Inflammatory macrophage treated with lipopolysaccharide for 1 hour (primary cell): ENCODE measurements around the gene ZNF77.
"Not testable (repeated sequence)": the region's sequence is repeated elsewhere in the genome, so short reads cannot be mapped to it uniquely, and the experiment has no call there.

Source experiments
- DNase-seq, 2 donors: peaks; one replicate each; pipeline ENCODE4 v3.0.0-alpha.2; 2020 to 2022

Gene ZNF77

DNA sequence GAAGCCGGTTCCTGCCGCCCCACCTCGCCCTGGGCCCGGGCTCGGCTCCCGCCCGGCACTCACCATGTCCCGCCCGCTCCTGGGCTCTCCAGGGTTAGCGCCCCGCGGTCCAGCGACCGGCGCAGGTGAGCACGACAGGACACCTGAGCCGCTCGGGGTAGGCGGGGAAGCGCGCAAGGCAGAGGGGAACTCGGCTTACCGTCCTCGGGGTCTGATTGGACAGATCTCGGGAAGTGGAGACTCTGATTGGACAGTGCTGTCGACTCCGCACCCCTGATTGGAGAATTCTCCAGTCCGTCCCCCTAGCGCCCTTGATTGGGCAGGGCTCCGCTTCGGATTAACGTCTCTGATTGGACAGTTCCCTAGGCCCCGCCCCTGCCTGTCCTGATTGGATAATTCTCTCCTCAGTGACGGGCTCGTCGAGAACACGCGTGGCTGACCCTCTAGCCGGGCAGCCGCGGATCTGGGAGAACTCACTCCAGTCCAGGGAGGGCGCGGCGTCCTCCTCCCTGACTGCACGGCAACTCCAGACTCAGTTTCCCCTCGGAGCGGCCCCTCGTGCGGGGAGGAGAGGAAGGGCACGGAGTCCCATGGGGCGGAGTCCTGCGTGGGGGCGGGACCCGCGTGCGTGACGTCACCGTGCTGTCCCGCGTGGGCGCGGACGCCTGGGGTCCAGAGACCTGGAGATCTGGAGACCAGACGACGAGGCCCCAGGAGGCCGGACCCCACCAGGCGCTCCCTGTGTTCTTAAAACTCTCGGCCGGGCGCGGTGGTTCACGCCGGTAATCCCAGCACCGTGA is at the start of gene ZNF77:
Gene ZNF77 (minus strand): TSS at position 197 of the 800 bp plus-strand sequence. CDS start 131 bp downstream, at position 66.
- peak; percentile 98 to 100 for DNase-seq

DNA sequence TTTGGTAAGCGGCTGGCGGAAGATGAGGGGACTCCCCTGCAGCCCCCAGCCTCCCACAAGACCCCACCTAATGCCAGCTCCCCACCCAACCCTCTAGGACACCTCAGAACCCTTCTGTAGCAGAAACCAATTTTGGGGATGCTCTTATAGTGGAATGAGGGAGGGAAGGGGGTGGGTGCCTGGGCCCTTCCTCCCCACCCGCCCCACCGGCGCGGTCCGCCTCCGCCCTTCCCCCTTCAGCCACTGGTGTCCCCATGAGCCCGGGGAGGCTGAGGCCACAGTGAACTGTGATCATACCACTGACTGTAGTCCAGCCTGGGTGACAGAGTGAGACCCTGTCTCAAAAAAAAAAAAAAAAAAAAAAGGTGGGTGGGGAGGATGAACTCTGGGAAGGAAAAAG is 48.8 kb upstream of the ZNF77 start:
- no peak for DNase-seq

DNA sequence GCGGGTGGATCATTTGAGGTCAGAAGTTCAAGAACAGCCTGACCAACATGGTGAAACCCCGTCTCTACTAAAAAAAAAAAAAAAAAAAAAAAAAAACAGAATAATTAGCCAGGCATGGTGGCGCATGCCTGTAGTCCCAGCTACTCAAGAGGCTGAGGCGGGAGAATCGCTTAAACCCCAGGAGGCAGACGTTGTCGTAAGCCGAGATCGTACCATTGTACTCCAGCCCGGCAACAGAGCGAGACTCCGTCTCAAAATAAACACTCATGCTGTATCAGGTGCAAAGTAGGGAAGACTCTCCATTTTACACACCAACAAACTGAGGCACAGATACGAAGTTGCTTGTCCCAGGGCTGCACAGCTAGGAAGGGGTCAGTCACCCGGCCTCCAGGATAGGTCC is 48.2 kb upstream of the ZNF77 start:
- DNase-seq: no peak

DNA sequence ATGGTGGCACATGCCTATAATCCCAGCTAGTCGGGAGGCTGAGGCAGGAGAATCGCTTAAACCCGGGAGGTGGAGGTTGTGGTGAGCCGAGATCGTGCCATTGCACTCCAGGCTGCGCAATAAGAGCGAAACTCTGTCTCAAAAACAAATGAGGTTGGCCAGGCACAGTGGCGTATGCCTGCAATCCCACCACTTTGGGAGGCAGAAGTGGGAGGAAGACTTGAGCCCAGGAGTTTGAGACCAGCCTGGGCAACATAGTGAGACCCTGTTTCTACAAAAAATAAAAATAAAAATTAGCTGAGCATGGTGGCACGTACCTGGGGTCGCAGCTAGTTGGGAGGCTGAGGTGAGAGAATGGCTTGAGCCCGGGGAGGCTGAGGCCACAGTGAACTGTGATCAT is 47.6 kb upstream of the ZNF77 start:
- not testable (repeated sequence) for DNase-seq

DNA sequence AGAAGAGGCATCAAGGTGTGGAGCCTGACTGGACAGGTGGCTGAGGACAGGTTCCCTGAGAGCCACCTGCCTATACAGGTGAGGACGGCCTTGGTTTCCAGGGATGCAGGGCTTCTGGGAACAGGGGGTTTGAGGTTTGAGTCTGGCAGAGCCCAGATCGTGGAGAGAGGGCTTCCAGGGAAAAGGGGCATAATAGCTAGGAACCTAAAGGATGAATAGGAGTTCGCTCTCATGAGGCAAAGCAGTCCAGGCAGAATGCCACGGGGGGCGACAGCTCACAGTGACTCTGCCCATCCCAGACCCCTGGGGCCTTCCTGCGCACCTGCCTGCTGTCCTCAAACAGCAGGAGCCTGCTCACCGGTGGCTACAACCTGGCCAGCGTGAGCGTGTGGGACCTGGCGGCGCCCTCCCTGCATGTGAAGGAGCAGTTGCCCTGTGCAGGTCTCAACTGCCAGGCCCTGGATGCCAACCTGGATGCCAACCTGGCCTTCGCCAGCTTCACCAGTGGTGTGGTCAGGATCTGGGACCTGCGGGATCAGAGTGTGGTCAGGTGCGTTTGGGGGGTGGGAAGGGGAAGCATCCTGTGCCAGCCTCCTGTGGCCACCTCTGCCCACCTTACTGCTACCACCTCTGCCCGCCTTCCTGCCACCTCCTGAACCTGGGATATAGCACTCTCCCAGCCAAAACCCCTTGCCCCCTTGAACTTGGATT is 44.6 kb upstream of the ZNF77 start:
- no peak for DNase-seq

DNA sequence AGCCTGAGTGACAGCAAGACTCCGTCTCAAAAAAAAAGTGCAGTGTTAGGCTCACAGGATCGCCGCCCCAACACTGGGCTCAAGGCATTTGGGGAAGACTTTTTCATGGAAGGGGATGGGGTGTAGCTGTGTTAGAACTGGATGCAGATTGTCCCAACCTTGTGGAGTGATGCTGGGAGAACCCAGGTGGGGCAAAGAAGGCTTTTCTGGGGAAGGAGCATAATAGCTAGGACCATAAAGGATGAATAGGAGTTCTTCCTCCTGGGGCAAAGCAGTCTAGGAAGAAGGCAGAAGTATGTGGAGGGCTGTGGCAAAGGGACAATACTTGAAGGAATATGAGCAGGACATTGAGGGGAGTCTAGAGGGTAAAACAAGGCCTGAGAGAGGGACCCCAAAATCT is 43.8 kb upstream of the ZNF77 start:
- no peak for DNase-seq

DNA sequence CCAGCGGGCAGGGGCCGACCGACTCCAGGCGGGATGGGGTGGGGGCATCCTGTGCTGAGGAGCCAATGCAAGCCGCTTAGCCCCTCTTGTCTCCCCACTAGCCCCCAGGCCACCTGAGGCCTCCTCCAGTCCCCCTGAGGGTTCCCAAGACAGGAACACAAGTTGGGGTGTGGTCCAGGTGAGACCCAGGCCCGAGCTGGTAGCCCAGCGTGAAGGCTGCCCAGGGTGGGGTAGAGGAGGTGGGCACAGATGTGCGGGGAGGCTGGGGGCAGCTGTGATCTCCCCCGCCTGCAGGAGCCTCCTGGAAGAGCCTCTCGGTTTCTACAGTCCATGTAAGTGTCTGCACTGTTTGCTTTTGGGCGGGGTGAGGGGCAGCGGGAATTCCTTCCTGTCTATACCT is 43.0 kb upstream of the ZNF77 start:
- no peak for DNase-seq

DNA sequence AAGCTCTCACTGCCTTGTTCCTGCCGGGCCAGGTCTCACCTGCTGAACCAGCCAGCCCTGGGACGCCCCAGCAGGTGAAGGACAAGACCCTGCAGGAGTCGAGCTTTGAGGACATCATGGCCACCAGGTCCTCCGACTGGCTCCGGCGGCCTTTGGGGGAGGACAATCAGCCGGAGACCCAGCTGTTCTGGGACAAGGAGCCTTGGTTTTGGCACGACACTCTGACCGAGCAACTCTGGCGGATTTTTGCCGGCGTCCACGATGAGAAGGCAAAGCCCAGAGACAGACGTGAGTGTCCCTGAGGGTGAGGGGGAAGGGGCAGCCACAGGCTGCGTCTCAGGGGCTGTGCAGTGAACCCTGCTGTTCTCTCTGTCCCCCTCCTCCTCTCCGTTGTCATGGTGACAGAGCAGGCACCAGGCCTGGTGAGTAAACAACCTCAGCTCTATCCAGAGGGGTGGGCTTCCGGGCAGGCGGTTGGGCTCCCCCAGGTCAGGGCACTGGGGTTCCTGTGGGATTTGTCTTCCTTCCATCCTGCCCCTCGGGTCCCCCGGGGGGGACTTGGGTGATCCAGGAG is 42.3 kb upstream of the ZNF77 start:
- DNase-seq: no peak

DNA sequence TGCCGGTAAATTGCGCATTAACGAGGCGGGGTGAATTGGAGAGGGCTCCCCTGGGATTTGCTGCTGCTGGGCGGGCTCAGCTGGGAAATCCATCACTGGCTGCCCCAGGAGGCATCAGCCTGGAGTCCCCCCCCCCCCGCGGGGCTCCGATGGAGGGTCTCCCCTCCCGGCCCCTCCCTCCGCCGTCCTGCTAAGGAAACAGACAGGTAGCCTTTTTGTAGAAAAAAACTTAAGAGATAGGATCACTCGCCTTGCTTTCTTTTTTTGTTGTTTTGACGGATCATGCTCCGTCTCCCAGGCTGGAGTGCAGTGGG is 39.4 kb upstream of the ZNF77 start:
- no peak for DNase-seq

DNA sequence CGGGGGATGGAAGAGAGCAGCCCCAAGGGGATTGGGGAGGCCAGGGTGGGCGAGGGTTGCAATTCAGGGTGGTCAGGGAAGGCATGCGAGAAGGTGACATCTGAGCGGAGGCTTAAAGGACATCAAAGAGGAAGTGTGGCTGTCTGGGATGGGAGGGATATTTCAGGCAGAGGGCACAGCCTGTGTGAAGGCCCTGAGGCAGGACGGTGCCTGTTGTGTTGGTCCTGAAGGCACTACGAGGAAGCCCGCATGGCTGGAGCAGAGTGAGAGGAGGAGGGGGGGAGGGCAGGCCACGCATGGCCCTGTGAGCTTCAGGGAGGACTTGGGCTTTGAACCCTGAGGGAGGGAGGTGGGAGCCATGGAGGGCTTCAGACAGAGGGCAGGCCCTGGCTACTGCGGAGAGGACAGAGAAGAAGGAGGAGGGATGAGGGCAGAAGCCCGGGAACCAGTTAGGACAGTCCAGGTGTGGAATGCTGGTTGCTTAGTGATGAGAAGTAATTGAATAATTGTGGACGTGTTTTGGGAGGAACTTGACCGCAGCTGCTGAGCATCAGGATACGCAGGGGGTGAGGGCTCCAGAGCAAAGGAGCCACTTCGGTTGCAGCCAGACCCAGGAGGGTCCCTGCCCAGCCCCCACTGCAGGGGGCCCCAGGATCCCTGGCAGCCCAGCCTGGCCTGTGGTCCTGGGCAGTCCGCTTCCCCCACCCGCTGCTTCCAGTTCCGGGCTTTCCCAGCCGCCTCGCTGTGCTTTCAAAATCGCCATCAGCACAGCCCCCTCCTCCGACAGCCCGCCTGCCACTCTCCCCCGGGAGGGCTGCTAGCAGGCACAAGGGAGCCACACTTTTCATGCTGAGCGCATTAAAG is 38.8 kb upstream of the ZNF77 start:
- no peak for DNase-seq

DNA sequence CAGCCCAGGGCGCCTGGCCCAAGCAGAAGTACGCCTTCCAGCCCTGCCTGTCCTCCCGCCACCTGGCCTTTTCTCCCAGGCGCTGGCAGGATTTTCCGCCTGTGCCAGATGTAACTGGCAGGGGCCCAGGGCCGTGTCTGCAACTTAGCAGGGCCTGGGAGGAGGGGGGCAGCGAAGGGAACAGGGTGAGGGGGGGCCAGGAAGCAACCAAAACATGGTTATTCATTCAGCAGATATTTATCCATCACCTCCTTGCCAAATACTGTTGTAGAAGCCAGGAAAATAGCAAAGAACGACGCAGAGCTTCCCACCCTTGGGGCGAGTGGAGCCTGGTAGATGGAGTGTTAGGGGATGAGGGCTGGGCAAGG is 38.2 kb upstream of the ZNF77 start:
- DNase-seq: no peak

DNA sequence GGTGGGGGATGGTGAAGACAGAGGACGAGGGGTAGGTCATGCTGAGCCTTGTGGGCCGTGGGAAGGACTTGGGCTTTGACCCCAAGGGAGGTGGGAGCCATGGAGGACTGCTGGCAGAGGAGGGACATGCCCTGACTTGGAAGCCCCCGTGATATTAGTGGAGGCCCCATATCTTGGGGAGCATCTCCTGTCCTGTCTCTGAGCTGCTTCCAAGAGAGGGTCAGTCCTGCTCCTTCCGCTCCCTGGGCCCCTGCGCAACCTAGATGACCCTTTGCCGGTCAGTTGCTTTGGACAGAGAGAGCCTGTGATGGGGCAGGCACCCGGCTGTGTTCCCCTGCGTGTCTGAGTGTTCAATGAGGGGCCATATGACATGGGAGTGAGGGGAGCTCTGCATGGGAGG is 37.8 kb upstream of the ZNF77 start:
- no peak for DNase-seq

DNA sequence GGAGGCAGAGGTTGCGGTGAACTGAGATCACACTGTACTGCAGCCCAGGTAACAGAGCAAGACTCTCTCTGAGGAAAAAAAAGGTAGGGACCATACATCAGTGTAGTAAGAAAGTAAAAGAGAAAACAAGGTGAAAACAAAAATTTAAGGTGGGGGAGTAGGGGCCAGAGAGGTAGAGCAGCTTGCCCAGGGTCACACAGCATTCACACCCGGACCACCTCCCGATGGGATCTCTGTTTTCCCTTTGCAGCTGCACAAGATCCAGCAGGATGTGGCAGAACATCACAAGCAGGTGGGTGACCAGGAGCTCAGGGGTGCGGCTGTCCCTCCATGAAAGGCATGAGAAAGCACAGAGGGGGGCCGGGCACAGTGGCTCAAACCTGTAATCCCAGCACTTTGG is 37.1 kb upstream of the ZNF77 start:
- DNase-seq: no peak

DNA sequence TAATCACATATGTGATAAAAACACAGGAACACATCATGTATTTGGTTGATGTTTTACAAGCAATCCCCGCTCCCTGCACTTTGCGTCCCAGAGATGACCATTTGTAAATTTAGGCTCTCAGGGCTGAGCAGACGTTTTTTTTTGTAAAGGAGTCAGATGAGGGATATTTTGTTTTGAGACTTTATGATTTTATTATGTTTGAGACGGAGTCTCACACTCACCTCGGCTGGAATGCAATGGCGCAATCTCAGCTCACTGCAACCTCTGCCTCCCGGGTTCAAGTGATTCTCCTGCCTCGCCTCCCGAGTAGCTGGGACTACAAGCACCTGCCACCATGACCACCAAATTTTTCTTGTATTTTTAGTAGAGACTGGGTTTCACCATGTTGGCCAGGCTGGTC is 34.0 kb upstream of the ZNF77 start:
- DNase-seq: no peak

DNA sequence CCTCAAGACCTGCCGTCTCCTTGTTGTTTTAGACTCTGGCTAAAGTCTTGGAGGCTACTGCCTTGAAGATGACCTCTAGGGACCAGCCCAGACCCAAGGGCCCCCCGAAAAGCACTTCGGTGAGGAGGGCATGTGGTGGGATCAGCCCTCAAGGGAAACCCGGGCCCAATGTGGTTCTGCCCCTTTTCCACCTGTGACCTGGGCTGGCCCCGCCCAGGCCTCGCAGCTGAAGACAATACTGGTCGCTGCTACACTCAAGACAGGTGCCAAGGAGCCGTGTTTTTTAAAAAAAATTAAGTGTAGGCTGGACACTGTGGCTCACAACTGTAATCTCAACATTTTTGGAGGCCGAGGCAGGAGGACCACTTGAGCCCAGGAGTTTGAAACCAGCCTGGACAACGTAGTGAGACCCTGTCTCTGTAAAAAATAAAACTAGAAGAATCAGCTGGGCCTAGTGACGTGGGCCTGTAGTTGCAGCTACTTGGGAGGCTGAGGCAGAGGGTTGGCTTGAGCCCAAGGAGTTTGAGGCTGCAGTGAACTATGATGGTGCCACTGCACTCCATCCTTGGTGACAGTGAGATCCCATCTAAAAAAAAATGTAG is 33.5 kb upstream of the ZNF77 start:
- no peak for DNase-seq

DNA sequence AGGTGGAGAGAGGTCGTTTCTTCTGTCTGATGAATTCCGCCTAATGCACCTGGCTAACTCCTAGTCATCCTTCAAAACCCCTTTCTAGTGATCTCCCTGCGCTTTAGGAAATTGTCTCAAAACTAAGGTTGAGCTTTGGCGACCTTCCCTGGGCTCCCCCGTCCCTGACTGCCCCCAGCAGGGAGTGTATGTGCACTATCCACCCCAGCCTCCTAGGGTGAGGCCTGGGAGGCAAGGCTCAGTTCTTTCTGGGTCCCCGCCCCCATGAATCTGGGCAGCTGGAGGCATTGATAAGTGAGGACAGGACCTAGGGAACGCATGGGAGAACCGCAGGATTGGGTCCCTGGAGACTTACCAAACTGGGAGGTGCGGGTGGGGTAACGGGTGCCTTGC is 33.0 kb upstream of the ZNF77 start:
- no peak for DNase-seq

DNA sequence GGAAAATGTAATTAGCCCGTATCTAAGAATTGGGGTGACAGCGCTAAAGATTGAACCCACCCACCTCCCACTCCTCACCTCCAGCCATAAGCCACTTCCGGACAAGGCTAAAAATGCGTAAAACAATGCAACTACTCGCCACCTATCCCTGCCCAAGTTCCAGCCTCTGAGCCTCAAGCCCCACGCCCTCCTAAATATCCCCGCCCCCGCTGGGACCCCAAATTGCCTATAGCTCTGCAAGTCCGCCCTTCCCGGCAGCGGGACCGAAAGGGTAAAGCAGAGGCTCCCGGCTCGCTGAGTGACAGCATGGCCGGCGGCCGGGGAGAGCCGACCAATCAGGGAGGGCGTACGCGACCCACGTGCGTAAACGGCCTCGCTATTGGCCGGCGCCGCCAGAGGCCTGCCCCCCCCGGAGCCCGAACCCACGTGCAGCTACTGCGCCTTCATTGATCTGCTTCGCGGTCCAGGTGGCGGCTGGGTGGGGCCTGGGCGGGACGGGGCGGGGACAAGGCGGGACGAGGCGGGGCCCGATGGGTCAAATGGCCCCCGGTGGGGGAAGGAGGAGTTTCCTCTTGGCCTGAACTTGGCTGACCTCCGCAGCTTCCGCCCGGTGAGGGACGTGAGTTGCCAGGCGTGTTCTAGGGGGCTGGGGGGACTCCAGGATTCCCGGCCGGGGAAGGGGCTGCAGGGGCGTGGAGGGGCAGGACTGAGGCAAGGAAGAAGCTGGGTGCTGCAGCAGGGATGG is 32.4 kb upstream of the ZNF77 start, which contains the start of gene TLE6:
Gene TLE6 (plus strand): TSS at position 564 of the 745 bp plus-strand sequence. CDS start 670 bp downstream, outside the sequence.
- peak; percentile 92 to 93 for DNase-seq

DNA sequence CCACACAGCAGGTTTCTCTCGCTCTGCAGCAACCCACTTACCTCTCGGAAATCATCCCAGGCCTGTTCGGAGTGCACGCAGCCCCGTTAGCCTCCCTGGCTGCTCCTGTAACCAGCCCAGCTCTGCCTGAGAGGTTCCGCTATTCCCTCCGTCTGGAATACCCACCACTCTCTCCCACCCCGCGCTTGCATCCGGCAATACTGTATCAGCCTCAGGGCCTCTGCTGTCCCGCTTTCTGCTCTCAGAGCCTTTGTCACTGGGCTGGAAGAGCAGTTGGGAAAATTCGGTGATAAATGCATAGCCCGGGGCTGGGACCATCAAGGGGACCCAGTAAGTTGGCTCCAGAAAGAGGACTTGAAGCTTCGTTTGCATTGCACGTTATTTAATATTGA is 31.8 kb upstream of the ZNF77 start:
- no peak for DNase-seq

DNA sequence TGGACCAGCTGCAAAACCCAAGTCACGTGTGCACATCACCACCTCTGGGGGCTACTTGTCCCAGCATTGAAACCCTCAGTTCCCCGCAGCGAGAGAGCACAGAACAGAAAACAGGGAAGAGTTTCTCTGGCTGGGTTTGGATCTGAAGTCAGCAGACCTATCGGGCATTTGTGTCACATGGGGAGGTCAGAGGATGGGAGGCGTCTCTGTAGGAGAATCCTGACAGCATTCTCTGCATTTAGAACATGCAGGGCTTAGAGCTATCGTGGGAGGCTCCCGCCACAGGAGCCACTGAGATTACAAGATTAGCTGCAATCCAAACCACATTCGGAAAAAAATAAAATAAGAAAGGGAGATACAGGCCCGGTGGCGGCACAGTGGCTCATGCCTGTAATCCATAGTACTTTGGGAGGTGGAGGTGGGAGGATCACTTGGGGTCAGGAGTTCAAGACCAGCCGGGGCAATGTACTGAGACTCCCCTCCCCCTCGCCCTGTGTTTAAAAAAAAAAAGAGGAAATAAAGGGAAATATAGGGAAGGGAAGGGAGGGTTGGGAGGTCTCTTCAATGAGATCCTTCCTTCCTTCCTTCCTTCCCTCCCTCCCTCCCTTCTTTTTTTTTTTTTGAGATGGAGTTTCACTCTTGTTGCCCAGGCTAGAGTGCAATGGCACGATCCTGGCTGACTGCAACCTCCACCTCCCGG is 29.7 kb upstream of the ZNF77 start:
- DNase-seq: peak; percentile 72 to 94

DNA sequence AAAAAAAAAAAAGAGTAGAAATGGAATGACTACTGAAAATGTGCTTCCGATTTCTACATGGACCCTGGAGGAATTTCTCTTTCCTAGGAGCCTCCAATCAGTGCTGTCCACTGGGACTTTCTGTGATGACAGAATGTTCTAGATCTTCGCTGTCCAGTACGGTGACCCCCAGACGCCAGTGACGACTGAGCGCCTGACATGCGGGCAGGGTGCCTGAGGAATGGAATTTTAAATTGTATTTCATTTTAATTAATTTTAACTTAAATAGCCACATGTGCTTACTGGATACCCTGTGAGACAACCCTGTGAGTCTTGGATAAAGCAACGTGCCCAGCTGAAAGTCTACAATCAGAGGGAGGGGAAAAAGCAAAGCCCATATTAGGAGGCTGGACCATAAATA is 28.5 kb upstream of the ZNF77 start:
- no peak for DNase-seq

DNA sequence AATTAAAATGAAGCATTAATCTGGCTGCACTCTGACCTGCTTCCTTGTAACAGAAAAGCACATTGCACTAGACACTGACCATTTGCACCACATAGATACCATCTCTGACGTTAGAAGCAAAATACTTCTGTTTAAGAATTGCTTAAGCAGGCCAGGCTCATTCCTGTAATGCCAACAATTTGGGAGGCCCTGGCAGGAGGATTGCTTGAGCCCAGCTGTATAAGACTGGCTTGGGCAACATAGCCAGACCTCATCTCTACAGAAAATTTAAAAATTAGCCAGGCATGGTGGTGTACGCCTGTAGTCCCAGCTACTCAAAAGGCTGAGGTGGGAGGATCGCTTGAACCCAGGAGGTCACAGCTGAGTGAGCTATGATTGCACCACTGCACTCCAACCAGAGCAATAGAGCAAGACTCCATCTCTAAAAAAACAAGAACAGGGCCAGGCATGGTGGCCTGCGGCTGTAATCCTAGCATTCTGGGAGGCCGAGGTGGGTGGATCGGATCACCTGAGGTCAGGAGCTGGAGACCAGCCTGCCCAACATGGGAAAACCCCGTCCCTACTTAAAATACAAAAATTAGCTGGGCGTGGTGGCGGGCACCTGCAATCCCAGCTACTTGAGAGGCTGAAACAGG is 25.5 kb upstream of the ZNF77 start:
- DNase-seq: no peak
